ENCODE measurements around the gene ZIC5.

The ZIC5 gene

GRCh38 chr13:99929866-99930265 is 41.7 kb downstream of the ZIC5 start:
- DNase-seq = no peak

DNA sequence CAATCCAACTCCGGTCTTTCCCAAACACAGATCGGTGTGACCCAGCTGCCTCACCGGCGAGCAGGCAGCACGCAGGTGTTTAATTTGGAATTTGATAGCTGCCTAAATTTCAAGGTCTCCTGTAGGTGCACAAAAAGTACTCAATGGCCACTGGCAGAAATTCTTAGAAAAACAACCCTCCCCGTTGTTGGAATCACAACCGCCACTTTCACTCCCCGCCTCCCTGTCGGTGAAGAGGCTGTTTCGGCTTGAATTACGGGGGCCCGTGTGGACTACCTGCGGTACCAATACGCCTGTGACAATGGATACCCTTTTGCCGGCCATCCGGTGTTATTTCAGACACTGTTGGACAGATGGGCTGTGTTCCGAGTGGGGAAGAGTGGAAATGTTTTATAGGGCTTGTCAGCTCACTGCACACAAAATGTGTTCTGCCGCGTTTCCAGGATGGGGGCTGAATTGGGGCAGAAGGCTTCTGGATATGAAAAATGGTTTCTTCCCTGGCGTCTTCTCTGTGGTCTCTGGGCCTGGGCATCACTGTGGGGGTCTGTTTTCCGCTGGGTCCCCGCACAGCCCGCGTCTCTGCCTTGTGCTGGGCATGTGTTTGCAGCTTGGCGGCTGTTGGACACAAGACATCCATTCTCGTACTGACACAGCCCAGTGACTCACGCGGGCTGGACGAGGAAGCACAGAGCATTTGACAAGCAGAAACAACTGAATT is 45.4 kb downstream of the ZIC5 start:
- no peak for DNase-seq

- no peak for DNase-seq
Measured at GRCh38 chr13:99923877-99924582, 47.5 kb downstream of the ZIC5 start.

GRCh38 chr13:99922631-99923404 is 48.7 kb downstream of the ZIC5 start:
- no peak for DNase-seq

DNA sequence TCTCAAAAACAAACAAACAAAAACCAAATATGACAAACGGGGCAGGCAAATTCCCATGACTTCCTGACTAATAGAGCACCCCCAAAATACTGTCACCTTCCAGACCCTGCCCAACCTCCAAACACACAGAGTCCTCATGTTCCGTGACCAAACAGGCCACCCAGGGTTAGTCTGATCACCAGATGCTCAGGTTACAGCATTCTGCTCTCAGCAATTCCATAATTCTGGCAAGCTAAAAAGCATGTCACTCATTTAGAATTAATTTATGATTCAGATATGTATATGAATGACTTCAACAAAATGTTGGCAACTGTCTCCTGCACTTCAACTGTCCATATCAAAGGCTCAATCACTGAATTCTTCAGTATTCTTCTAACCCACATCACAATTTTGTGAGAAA is 52.4 kb downstream of the ZIC5 start:
- no peak for DNase-seq

GRCh38 chr13:99916366-99917103 is 55.0 kb downstream of the ZIC5 start:
- DNase-seq = no peak

DNA sequence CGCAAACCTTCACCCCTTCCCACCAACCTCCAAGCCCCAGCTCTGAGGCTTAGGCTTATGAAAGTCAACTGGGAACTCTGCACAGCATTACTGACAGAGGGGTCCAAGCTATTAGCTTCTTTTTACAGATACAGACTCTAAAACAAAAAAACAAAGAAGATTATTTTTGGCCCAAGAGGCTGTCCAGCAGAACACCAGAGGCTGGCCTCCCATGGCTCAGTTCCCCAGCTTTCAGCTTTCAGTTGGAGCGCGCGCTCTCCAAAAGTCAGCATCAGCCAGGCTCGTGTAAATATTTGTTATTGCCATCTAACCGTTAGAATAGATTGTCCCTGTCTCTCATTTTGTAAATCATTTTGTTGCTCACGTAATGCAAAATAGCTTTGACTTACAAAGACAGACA is 58.4 kb downstream of the ZIC5 start:
- DNase-seq = no peak
